Stimulated activated naive CD4-positive, alpha-beta T cell treated with Interleukin-2 at 50 U/mL for 16 hours (primary cell): ENCODE measurements around the gene SELENOM.
"Not testable (repeated sequence)": the region's sequence is repeated elsewhere in the genome, so short reads cannot be mapped to it uniquely, and the experiment has no call there.

Source experiments
- DNase-seq: peaks from one replicate; lab custom pipeline; 2025; lab: John Stamatoyannopoulos, UW

The SELENOM gene

DNA sequence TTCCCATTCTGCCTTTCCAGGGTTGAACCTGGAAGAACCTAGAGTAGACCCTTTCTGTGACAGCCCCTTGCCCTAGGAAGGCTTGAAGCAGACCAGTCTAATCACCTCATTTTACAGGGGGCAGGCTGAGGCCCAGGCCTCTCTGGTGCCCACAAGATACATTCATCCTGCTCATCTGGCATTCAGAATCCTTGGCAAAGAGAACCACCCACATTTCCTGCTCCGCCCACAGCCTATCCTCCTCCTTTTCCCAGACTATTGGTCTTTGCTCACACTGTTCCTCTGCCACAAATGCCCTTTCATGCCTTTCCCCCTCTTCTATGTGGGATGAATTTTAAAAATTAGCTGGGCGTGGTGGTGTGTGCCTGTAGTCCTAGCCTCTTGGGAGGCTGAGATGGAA, 29.0 kb downstream of the SELENOM start:
- DNase-seq = not testable (repeated sequence)

DNA sequence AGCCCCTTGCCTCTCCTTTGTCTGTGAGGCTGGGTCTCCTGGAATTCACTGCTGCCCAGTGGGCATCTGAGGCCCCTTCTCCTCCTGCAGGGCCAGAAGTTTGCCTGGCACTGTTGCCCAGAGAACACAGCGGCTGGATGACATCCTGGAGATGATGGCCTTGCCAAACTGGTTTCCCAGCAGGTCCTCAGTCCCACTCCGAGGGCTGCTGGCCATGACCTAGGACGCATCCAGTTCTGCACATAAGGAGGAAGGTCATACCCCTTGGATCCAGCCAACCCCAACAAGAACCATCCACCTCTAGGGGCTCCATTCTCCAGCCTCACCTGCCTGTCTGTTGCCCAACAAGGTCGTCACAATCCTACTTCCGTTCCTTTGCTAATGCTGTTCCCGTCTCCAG, 29.7 kb downstream of the SELENOM start:
- DNase-seq = no peak

DNA sequence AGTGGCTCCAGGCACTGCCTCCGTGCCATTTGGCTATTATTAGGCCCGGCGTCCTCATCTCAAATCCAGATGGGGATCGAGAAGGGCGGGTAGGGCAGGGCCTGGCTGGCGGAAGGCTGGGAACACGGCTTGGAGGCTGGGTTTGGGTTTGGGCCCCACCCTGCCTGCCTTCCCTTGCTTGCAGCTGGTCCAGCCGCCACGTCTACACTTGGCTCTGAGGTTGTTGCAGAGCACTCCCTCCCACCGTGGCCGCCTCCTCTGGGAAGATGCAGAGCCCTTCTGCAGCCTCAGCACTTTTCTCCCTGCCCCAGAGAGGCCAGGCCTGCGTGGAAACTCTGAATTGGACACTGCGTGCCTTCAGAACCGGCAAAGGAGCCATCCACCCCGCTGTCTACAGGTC, 31.4 kb downstream of the SELENOM start:
- DNase-seq = no peak

DNA sequence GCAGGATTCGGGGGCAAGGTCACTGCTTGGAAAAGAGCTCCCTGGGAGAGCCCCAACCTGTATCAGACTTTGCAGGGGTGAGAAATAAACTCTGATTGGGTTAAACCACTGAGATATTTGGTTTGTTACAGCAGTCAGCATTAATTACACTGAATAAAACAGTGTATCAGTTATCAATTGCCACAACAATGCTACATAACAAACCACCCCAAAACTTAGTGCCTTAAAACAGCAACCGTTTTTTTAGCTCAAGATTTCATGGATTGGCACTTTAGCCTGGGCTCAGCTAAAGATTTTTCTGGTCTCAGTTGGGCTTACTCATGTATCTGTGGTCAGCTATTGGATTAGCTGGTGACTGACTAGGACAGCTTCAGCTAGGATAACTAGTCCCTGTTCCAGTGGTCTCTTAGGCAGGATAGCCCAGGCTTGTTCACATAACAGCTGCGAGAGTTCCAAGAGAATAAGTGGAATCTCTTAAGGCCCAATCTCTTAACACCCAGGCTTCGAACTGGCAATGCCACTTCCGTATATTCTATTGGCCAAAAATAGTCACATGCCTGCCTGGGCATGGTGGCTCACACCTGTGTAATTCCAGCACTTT, 33.7 kb downstream of the SELENOM start:
- DNase-seq = not testable (repeated sequence)

DNA sequence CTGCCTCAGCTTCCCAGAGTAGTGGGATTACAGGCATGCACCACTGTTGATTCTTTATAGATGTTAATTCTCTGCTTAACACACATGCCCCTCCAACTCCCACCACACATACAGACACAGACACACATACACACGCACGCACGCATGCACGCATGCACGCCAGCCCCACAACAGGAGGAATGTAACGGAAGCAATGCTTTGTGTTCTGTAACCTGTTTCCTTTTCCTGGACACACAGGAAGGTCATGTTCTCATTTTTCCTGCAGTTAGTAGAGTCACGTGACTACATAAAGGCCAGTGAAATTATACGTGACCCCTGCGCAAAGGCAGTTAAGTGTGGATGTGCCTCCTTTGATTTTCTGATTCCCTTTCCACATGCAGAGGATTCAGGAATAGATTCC, 34.2 kb downstream of the SELENOM start:
- DNase-seq = not testable (repeated sequence)

DNA sequence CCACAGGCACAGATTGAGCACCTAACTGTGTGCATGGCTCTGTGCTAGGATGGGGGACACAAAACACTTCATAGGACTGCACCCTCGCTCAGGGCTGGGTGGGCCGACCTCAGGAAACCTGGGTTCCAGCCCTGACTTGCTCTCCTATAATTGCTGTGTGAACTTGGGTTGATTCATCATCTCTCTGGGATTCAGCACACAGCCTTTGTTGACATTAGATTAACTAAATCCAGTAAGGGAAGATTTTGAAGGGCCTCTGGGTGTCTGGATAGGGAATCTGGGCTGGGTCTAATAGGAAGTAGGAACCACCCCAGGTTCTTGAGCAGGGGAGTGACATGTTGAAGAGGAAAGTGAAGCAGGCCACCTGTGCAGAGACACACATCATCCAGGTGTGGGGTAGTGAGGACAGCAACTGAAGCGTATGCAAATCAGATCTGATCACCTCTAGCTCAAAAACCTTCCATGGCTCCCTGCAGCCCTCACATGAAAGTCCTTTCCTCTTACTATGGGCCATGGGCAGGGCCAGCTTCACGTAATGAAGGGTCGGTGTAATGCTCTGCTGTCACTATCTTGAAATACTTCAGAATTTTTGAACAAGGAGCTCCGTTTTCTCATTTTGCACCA, 37.6 kb downstream of the SELENOM start:
- DNase-seq = not testable (repeated sequence)

DNA sequence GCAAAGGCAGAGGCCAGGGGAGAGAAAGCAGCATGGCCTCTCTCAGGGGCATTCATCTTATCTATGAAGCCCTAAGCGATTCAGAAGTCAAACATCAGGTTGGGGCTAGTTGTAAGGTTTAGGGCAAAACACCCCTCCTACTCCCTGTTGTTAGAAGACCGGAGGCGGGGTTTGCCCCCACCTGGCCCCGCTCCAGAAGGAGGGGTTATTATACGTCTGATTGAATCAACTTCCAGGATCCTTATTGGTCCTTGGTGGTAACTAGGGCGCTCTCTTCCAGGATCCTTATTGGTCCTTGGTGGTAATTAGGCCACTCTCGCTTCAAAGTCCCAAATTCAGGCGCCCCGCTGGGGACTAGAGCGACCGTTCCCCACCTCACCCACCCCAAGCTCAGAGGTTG, 38.4 kb downstream of the SELENOM start:
- no peak for DNase-seq

DNA sequence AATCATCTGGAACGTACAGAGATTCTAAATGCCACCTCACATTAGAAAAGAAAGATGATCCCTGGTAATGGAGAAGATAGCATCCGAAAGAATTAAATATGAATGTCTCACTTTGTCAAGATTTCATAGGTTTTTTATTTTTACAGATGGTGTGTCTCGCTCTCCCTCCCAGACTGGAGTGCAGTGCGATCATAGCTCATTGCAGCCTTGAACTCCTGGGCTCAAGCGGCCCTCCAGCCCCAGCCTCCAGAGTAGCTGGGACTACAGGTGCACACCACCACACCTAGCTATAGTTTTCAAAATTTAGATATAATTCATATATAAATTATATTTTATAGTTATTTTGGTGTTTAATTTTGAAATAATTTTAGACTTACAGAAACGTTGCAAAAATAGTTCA, 43.0 kb downstream of the SELENOM start:
- DNase-seq = no peak

DNA sequence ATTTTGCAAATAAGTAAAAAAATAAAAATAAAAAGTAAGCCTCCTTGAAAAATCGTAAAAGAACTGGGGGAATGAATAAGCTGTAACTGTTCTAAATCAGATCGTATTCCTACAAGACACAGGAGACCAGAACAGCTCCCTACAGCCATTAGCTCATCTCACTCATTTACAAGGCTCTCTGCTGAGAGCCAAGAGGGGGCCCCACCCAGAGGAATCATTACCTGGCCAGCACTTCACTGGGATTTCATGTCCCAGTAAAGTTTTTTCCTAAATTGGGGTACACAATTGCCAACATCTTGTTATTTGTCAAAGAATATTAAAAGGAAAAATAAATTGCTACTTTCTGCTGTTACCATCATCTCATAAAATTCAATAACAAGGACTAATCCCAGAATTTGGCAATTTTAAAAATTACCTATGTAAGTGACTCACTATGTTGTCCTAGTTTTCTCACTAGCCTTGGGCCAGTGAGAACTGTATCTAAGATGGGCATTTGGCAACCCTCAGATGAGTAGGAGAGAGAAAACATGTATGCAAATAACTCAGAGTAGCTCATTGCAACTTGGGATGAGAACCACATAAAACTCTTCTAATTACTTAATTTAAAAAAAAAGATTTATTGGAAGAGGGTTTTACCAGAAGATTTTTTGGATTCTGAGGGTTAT, 44.7 kb downstream of the SELENOM start:
- DNase-seq = no peak

DNA sequence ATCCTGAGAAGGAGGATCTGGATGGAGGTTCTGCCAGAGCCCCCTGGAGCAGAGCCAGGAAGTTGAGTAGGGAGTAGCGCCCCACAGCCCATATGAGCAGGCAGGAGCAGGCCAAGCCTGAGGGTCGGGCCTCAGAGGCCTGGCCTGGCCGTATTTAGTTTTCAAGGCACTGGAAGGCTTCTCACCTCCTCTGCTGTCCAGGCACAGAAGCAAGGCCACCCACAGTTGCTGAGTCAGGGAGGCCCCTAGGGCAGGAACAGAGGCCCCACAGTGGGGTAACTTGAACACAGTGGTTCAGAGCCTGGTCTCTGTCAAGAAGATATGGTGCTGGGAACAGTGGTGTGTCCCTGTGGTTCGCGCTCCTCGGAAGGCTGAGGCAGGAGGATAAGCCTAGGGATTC, 47.7 kb downstream of the SELENOM start:
- not testable (repeated sequence) for DNase-seq

DNA sequence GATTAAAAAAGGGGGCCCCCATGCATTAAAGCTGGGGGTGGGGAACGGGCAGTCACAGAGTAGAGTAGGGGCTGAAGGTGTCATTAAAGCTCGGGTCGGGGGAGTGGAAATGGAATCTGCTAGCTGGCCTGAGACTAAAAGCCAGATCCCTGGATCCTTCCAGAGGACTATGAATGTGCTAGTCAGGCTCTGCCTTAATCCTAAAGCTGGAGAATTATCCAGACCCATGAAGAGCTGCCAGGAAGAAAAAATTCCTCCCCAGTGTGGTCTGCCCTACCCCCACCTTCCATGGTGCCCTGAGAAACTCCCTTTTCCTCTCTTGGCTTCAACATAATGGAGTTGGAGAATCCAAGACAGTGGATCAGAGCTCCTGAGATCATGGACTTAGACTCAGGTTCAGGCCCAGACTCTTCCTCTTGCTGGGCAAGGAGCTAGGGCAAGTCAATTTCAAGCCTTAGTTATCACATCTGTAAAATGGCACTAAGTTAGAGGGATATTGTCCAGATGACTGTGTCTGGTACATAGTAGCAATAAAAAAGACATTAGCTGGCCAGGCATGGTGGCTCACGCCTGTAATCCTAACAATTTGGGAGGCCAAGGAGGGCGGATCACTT, 50.3 kb downstream of the SELENOM start:
- no peak for DNase-seq

DNA sequence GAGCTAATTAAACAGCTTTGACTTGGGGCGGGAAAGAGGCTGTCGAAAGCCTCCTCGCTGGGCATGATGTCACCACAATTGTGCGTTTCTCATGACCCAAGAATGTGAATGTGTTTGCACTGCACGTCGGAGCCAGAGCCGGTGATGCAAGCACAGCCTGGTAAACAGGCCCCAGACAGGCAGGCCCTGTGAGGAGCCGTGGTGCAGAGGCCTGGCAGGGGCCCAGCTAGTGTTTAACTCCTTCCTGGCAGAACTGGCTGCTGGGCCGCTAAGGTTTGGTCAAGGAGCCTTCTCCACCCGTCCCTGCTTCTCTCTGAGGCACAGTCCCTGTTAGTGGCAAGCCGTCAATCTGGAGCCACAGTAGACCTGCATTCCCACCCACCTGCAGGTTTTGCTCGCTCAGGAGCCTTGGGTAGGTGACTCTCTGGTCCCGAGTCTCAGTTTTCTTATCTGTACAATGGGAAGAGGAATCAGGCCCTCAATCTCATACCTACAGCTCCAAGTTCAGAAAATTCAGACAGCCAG, 51.7 kb downstream of the SELENOM start:
- DNase-seq = no peak

DNA sequence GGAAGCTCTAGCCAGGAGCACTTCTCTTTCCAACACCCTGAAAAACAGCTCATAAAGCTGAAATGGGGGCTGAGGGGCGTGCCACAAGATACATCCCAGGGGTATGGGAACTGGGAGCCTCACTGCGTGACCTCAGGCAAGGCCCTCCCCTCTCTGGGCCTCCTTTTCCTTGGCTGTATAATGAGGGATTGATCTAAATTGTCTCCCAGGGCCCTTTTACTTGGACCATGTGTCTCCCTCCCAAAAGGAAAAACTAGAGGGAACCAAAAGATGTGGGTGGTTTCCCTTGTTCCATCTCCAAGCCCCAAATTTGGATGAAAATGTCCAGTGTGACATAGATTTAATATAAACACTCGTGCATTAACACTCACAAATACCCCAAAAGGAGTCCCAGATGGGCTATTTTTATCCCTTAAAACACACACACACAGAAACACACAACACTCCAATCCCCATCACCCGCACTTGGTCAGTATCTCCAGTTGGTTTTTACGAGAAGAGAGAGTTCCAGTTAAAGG, 52.2 kb downstream of the SELENOM start:
- DNase-seq = no peak
